Vagina (tissue), 2 donors: Measurements from ENCODE around the gene CBLL1. TPM values are rescaled to one million over a fixed set of nuclear protein-coding genes. Genes with fewer than 3 reads are reported as not detected.

Source experiments
- DNase-seq, 2 donors: peaks; one replicate each; pipeline ENCODE4 v3.0.0-alpha.2; 2017; ENCODE audit errors: extremely low spot score in 2 of 2
- H3K27ac ChIP-seq: fragments of 200-600 bp; sonication (generic); one replicate; pipeline ENCODE4 v1.5.1; 2019
- H3K27me3 ChIP-seq: fragments of 200-600 bp; sonication (generic); one replicate; pipeline ENCODE4 v1.5.1; 2019
- H3K36me3 ChIP-seq, 2 donors: fragments of 200-600 bp; sonication (generic); one replicate each; pipeline ENCODE4 v1.5.1; 2017 to 2019
- H3K4me1 ChIP-seq: fragments of 200-600 bp; sonication (generic); one replicate; pipeline ENCODE4 v1.5.1; 2019
- H3K4me3 ChIP-seq, 2 donors: fragments of 200-600 bp; sonication (generic); 1 replicate in 1 of 2; 2 replicates in 1 of 2; pipeline ENCODE4 v1.5.1; 2016 to 2019
- H3K9me3 ChIP-seq: fragments of 200-600 bp; sonication (generic); one replicate; pipeline ENCODE4 v1.5.1; 2019
- CTCF ChIP-seq, 3 experiments: fragments of 450-650 bp in 2 of 3; fragments of 200-600 bp in 1 of 3; sonication (generic) in 1 of 3; IDR thresholded peaks; one replicate each; pipeline ENCODE4 v1.5.1; 2017 to 2019; ENCODE audit warnings: antibody characterized with exemption in 3 of 3, mild to moderate bottlenecking in 2 of 3, moderate library complexity in 2 of 3
- POLR2A ChIP-seq, 2 donors: fragments of 450-650 bp; IDR thresholded peaks; one replicate each; pipeline ENCODE4 v1.6.1; 2017; ENCODE audit warnings: antibody characterized with exemption in 2 of 2, mild to moderate bottlenecking in 2 of 2, moderate library complexity in 2 of 2
- POLR2AphosphoS5 ChIP-seq, 2 donors: sonication (generic); formaldehyde crosslinking; IDR thresholded peaks; one replicate each; pipeline ENCODE4 v1.9.0; 2017; ENCODE audit warnings: antibody characterized with exemption in 2 of 2, mild to moderate bottlenecking in 2 of 2, low read depth in 1 of 2; ENCODE audit not compliant: insufficient read depth in 1 of 2
- intact Hi-C: fragments of 100-400 bp; cut with DNase I; formaldehyde crosslinking; loops from one replicate; pipeline ENCODE4 v1.15.1; 2023
- total RNA-seq: library from RNA; depleted of rRNA; stranded (reverse); fragments of >200 nt; gene quantifications from one replicate; pipeline ENCODE4 v1.2.3, GENCODE V29; 2016

CBLL1 gene
- total RNA-seq, 1 donor from 2014 or later = 24.1 TPM

GRCh38 chr7:107758667-107759066 is 14.7 kb downstream of the CBLL1 start:
- Histone ChIP-seq H3K36me3 (peaks cover 0 to 41% of the 10 kb centered on the region in 2 donors), H3K27me3 (no peaks in the 10 kb centered on the region), H3K4me1 (no peaks in the 10 kb centered on the region), H3K4me3 (no peak overlapping the region), H3K9me3 (no peaks in the 10 kb centered on the region), H3K27ac (no peak overlapping the region)
- no peak for DNase-seq
- TF ChIP-seq POLR2AphosphoS5 (IDR thresholded peaks at IDR 0.05; ENCODE audit: insufficient read depth in 1 of 2, low read depth in 1 of 2) = no peak
- no peak for TF ChIP-seq CTCF (IDR thresholded peaks at IDR 0.05)
- TF ChIP-seq POLR2A (IDR thresholded peaks at IDR 0.05) = no peak
- intact Hi-C loops = no loop called here

- intact Hi-C loops = no loop called here
- H3K4me3 ChIP-seq = no peak overlapping the region
- no peak for DNase-seq
- H3K4me1 ChIP-seq = no peaks in the 10 kb centered on the region
- TF ChIP-seq CTCF (IDR thresholded peaks at IDR 0.05) (no peak), POLR2A (IDR thresholded peaks at IDR 0.05) (no peak), POLR2AphosphoS5 (IDR thresholded peaks at IDR 0.05; ENCODE audit: insufficient read depth in 1 of 2, low read depth in 1 of 2) (no peak)
- no peaks in the 10 kb centered on the region for H3K36me3 ChIP-seq
- no peaks in the 10 kb centered on the region for H3K27me3 ChIP-seq
- no peak overlapping the region for H3K27ac ChIP-seq
- H3K9me3 ChIP-seq = no peaks in the 10 kb centered on the region
Measured at GRCh38 chr7:107767391-107767790, 23.4 kb downstream of the CBLL1 start.

- H3K4me1 ChIP-seq = no peaks in the 10 kb centered on the region
- intact Hi-C loops = no loop called here
Measured at GRCh38 chr7:107768263-107768662, 24.3 kb downstream of the CBLL1 start.

GRCh38 chr7:107773027-107773426 is 29.1 kb downstream of the CBLL1 start:
- no peak for DNase-seq
- no peaks in the 10 kb centered on the region for H3K4me1 ChIP-seq
- no peak overlapping the region for H3K27ac ChIP-seq
- H3K36me3 ChIP-seq = no peaks in the 10 kb centered on the region
- no peak overlapping the region for H3K4me3 ChIP-seq
- no peaks in the 10 kb centered on the region for H3K9me3 ChIP-seq
- TF ChIP-seq POLR2AphosphoS5 (IDR thresholded peaks at IDR 0.05; ENCODE audit: insufficient read depth in 1 of 2, low read depth in 1 of 2) (no peak), CTCF (IDR thresholded peaks at IDR 0.05) (no peak), POLR2A (IDR thresholded peaks at IDR 0.05) (no peak)
- H3K27me3 ChIP-seq = no peaks in the 10 kb centered on the region
- intact Hi-C loops = no loop called here

More at GRCh38 chr7:107768263-107768662, 24.3 kb downstream of the CBLL1 start:
- Histone ChIP-seq H3K27ac (no peak overlapping the region), H3K36me3 (no peaks in the 10 kb centered on the region), H3K27me3 (no peaks in the 10 kb centered on the region), H3K4me3 (no peak overlapping the region), H3K9me3 (no peaks in the 10 kb centered on the region)
- DNase-seq = no peak
- no peak for TF ChIP-seq CTCF (IDR thresholded peaks at IDR 0.05)
- TF ChIP-seq POLR2AphosphoS5 (IDR thresholded peaks at IDR 0.05; ENCODE audit: insufficient read depth in 1 of 2, low read depth in 1 of 2) = no peak
- TF ChIP-seq POLR2A (IDR thresholded peaks at IDR 0.05) = no peak

GRCh38 chr7:107777702-107778101 is 33.8 kb downstream of the CBLL1 start:
- H3K4me3 ChIP-seq = no peak overlapping the region
- DNase-seq = no peak
- no peak overlapping the region for H3K27ac ChIP-seq
- H3K36me3 ChIP-seq = no peaks in the 10 kb centered on the region
- intact Hi-C loops = no loop called here
- TF ChIP-seq CTCF (IDR thresholded peaks at IDR 0.05) = no peak
- no peak for TF ChIP-seq POLR2A (IDR thresholded peaks at IDR 0.05)
- TF ChIP-seq POLR2AphosphoS5 (IDR thresholded peaks at IDR 0.05; ENCODE audit: insufficient read depth in 1 of 2, low read depth in 1 of 2) = no peak
- no peaks in the 10 kb centered on the region for H3K27me3 ChIP-seq
- no peaks in the 10 kb centered on the region for H3K9me3 ChIP-seq
- no peaks in the 10 kb centered on the region for H3K4me1 ChIP-seq
